ENCODE results near the gene ARHGEF16. TPM values are rescaled to one million over a fixed set of nuclear protein-coding genes. Genes with fewer than 3 reads are reported as not detected.

ARHGEF16 gene
- polyA plus RNA-seq, 1 of the 3 experiments (the other 2 are of a cell fraction) = 0.18 TPM

DNA sequence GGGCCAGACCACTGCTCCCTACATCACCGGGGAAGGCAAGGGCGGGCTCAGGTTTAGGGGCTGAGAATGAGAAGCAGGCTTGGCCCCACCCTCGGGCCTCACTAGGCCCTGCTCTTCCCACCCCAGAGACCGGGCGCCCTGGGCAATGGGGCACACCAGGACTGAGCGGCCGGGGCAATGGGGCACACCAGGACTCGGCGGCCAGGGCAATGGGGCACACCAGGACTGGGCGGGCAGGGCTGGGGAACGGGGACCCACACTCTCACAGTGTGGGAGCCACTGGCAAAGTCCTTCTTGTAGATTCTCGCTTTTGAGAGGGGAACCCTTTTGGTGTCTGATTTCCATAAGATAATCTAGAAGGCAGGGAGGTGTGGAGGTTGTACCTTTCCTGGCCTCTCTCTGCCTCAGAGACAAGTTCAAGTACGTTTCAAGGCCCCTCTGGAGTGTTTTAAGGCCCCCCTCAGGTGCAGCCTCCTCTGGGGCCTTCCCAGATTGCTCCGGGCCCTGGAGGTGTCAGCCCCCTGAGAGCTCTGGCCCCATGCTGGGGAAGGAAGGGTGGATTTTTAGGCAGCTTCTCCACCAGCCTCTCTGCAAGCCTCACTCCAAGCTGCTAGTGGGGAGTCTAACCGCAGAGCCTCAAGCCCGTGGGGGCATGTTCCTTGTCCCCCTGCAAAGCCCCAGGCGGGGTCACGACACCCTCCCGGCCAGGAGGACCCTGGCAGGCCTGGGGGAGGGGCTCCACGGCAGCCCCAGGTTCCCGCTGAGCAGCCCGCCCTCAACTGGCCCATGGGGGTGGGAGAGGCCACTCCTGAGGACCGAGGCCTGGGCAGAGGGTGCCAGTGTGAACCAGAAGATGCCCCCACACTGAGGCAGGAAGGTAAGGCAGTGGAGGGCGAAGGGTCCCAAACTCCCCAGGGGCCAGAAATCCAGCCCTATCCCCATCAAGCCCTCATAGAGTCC, 66.2 kb downstream of the ARHGEF16 start:
- Histone ChIP-seq H3F3A (replicated peaks; ENCODE audit: insufficient read depth) (no peaks in the 10 kb centered on the region), H3K9me2 (no peaks in the 10 kb centered on the region), H3K4me3 (ENCODE audit: low read depth in 2 of 2, low read length in 1 of 2) (no peak overlapping the region), H3K27ac (ENCODE audit: low read depth in 2 of 2, low read length in 1 of 2) (no peak overlapping the region), H3K36me3 (replicated peaks in 1 of 2; ENCODE audit: control insufficient read depth in 1 of 2, insufficient read depth in 2 of 2, low read length in 1 of 2) (no peaks in the 10 kb centered on the region), H4K20me1 (ENCODE audit: insufficient read depth) (no peaks in the 10 kb centered on the region), H3K9ac (no peak overlapping the region), H3K4me2 (no peak overlapping the region), H3K4me1 (ENCODE audit: control insufficient read depth in 1 of 2, insufficient read depth in 2 of 2, low read depth in 1 of 2, low read length in 1 of 2) (peaks cover 0 to 75% of the 10 kb centered on the region in 2 experiments; a peak in 1 of 4 replicates), H3K79me2 (ENCODE audit: insufficient read depth) (no peaks in the 10 kb centered on the region), H3K27me3 (ENCODE audit: insufficient read depth) (no peaks in the 10 kb centered on the region), H3K9me3 (no peaks in the 10 kb centered on the region), H2AFZ (ENCODE audit: low read depth) (no peak overlapping the region)
- 80% methylated on average over 4 of the region's 24 CpGs for WGBS (ENCODE audit: low lambda C conversion rate)
- DNase-seq = no peak
- no peak for TF ChIP-seq CHD2 (IDR thresholded peaks at IDR 0.05; ENCODE audit: low read length, partially characterized antibody)
- no peak for TF ChIP-seq RFX5 (IDR thresholded peaks at IDR 0.05; ENCODE audit: low read length)
- TF ChIP-seq FOXJ3 (CRISPR knock-in tag; IDR thresholded peaks at IDR 0.05) = no peak
- TF ChIP-seq SIN3A (IDR thresholded peaks at IDR 0.05; ENCODE audit: borderline replicate concordance, low read depth, low read length) = no peak
- TF ChIP-seq MXI1 (IDR thresholded peaks at IDR 0.05; ENCODE audit: low read depth, low read length) = no peak
- no peak for TF ChIP-seq EP300 (IDR thresholded peaks at IDR 0.05; ENCODE audit: borderline replicate concordance in 1 of 2, low read depth in 1 of 2, low read length in 1 of 2)
- POLR2A ChIA-PET = no interaction called here
- CTCF ChIA-PET = interaction anchor here (0.8 to 1.2 kb wide), 2 partner anchors 44 to 98 kb away, joined by 3 read pairs; no protein-coding TSS in a partner anchor

DNA sequence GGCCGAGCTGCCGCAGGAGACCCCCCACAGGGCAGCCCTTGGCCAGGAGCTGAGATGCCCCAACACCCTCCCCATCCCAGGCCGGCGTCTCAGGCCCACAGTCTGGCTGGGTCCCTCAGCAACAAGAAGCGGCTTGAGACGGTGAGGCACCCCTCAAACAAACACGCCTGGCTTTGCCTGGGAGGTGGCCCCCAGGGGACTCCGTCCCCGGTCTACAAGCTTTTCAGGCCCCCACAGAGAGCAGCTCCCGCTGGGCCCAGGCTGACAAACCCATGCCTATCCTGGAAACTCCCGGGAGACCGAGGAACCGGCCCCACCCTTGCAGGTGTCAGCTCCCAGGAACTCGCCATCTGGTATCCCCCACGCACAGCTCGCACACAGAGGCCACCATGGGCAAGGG, 67.0 kb downstream of the ARHGEF16 start:
- no peak overlapping the region for H3K4me2 ChIP-seq
- no peaks in the 10 kb centered on the region for H3K27me3 ChIP-seq (ENCODE audit: insufficient read depth)
- no peak overlapping the region for H2AFZ ChIP-seq (ENCODE audit: low read depth)
- no peaks in the 10 kb centered on the region for H3K9me3 ChIP-seq
- no peak overlapping the region for H3K4me3 ChIP-seq (ENCODE audit: low read depth in 2 of 2, low read length in 1 of 2)
- ChIA-PET CTCF (interaction anchor here (1.2 kb wide), 1 partner anchor 44 kb away, joined by 3 read pairs; no protein-coding TSS in a partner anchor), POLR2A (no interaction called here)
- 90% methylated on average over 4 of the region's 16 CpGs for WGBS (ENCODE audit: low lambda C conversion rate)
- TF ChIP-seq MXI1 (IDR thresholded peaks at IDR 0.05; ENCODE audit: low read depth, low read length) (no peak), NFIC (IDR thresholded peaks at IDR 0.05; ENCODE audit: borderline replicate concordance) (no peak), FOXJ3 (CRISPR knock-in tag; IDR thresholded peaks at IDR 0.05) (no peak), EZH2phosphoT487 (IDR thresholded peaks at IDR 0.05; ENCODE audit: borderline replicate concordance, low read depth) (no peak), EP300 (IDR thresholded peaks at IDR 0.05; ENCODE audit: borderline replicate concordance in 1 of 2, low read depth in 1 of 2, low read length in 1 of 2) (no peak)
- TF ChIP-seq, protein P1, sequence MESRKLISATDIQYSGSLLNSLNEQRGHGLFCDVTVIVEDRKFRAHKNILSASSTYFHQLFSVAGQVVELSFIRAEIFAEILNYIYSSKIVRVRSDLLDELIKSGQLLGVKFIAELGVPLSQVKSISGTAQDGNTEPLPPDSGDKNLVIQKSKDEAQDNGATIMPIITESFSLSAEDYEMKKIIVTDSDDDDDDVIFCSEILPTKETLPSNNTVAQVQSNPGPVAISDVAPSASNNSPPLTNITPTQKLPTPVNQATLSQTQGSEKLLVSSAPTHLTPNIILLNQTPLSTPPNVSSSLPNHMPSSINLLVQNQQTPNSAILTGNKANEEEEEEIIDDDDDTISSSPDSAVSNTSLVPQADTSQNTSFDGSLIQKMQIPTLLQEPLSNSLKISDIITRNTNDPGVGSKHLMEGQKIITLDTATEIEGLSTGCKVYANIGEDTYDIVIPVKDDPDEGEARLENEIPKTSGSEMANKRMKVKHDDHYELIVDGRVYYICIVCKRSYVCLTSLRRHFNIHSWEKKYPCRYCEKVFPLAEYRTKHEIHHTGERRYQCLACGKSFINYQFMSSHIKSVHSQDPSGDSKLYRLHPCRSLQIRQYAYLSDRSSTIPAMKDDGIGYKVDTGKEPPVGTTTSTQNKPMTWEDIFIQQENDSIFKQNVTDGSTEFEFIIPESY (IDR thresholded peaks at IDR 0.05; ENCODE audit: borderline replicate concordance, low read depth) = no peak
- TF ChIP-seq, protein P2, sequence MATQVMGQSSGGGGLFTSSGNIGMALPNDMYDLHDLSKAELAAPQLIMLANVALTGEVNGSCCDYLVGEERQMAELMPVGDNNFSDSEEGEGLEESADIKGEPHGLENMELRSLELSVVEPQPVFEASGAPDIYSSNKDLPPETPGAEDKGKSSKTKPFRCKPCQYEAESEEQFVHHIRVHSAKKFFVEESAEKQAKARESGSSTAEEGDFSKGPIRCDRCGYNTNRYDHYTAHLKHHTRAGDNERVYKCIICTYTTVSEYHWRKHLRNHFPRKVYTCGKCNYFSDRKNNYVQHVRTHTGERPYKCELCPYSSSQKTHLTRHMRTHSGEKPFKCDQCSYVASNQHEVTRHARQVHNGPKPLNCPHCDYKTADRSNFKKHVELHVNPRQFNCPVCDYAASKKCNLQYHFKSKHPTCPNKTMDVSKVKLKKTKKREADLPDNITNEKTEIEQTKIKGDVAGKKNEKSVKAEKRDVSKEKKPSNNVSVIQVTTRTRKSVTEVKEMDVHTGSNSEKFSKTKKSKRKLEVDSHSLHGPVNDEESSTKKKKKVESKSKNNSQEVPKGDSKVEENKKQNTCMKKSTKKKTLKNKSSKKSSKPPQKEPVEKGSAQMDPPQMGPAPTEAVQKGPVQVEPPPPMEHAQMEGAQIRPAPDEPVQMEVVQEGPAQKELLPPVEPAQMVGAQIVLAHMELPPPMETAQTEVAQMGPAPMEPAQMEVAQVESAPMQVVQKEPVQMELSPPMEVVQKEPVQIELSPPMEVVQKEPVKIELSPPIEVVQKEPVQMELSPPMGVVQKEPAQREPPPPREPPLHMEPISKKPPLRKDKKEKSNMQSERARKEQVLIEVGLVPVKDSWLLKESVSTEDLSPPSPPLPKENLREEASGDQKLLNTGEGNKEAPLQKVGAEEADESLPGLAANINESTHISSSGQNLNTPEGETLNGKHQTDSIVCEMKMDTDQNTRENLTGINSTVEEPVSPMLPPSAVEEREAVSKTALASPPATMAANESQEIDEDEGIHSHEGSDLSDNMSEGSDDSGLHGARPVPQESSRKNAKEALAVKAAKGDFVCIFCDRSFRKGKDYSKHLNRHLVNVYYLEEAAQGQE (IDR thresholded peaks at IDR 0.05; ENCODE audit: low read depth, low read length) = no peak
- no peaks in the 10 kb centered on the region for H3K9me2 ChIP-seq
- H4K20me1 ChIP-seq (ENCODE audit: insufficient read depth) = no peaks in the 10 kb centered on the region
- no peaks in the 10 kb centered on the region for H3F3A ChIP-seq (replicated peaks; ENCODE audit: insufficient read depth)
- no peak for DNase-seq
- H3K79me2 ChIP-seq (ENCODE audit: insufficient read depth) = no peaks in the 10 kb centered on the region
- no peaks in the 10 kb centered on the region for H3K36me3 ChIP-seq (replicated peaks in 1 of 2; ENCODE audit: control insufficient read depth in 1 of 2, insufficient read depth in 2 of 2, low read length in 1 of 2)
- no peak overlapping the region for H3K9ac ChIP-seq
- H3K4me1 ChIP-seq (ENCODE audit: control insufficient read depth in 1 of 2, insufficient read depth in 2 of 2, low read depth in 1 of 2, low read length in 1 of 2) = peaks cover 0 to 73% of the 10 kb centered on the region in 2 experiments; a peak in 1 of 4 replicates
- H3K27ac ChIP-seq (ENCODE audit: low read depth in 2 of 2, low read length in 1 of 2) = no peak overlapping the region

All from SK-N-SH (cell line).